Brain microvascular endothelial cell (primary cell): ENCODE results near the gene DNLZ.
"Not testable (repeated sequence)": the region's sequence is repeated elsewhere in the genome, so short reads cannot be mapped to it uniquely, and the experiment has no call there.

Experiments
- DNase-seq: peaks from one replicate; pipeline ENCODE4 v3.0.0-alpha.2; 2020
- H3K27ac ChIP-seq: fragments of 250-450 bp; sonication (Bioruptor Pico); 2 replicates; pipeline ENCODE4 v1.5.1; 2020; ENCODE audit warnings: mild to moderate bottlenecking, moderate library complexity
- H3K27me3 ChIP-seq: fragments of 250-450 bp; sonication (Bioruptor Pico); replicated peaks from 2 replicates; pipeline ENCODE4 v1.5.1; 2020; ENCODE audit warnings: mild to moderate bottlenecking
- H3K36me3 ChIP-seq: fragments of 250-450 bp; sonication (Bioruptor Pico); replicated peaks from 2 replicates; pipeline ENCODE4 v1.5.1; 2020; ENCODE audit warnings: mild to moderate bottlenecking
- H3K4me3 ChIP-seq: 2 replicates; pipeline ENCODE4 v1.5.1; 2011; ENCODE audit warnings: low read depth, mild to moderate bottlenecking, control low read depth, low read length, moderate library complexity
- CTCF ChIP-seq: IDR thresholded peaks from 2 replicates; pipeline ENCODE4 v1.5.1; 2011; ENCODE audit warnings: low read depth, mild to moderate bottlenecking, moderate library complexity, low read length, control low read depth, inconsistent platforms; ENCODE audit errors: missing control alignments
- in situ Hi-C: cut with HindIII; loops from 2 replicates; pipeline ENCODE4 v1.10.0; 2017; ENCODE audit warnings: low sequenced_read_pairs, low pct_ligation_motif_present

The DNLZ gene

GRCh38 chr9:136353088-136353487, 10.5 kb downstream of the DNLZ start:
- H3K27me3 ChIP-seq, result no peaks in the 10 kb centered on the region
- no peak overlapping the region for H3K4me3 ChIP-seq
- H3K36me3 ChIP-seq, result peaks cover 9% of the 10 kb centered on the region
- no peak for DNase-seq
- TF ChIP-seq CTCF, result no peak
- in situ Hi-C loops, result no loop called here
- no peak overlapping the region for H3K27ac ChIP-seq

- Histone ChIP-seq H3K27ac (no peak overlapping the region), H3K4me3 (no peak overlapping the region), H3K36me3 (peaks cover 6% of the 10 kb centered on the region), H3K27me3 (no peaks in the 10 kb centered on the region)
- DNase-seq, result no peak
- TF ChIP-seq CTCF, result no peak
- in situ Hi-C loops, result no loop called here
Measured at GRCh38 chr9:136352682-136353081, 10.9 kb downstream of the DNLZ start.

GRCh38 chr9:136351868-136352267, 11.7 kb downstream of the DNLZ start:
- H3K27ac ChIP-seq, DNase-seq, H3K36me3 ChIP-seq, in situ Hi-C loops, H3K27me3 ChIP-seq, H3K4me3 ChIP-seq: not testable (repeated sequence)

GRCh38 chr9:136351252-136351800, 12.2 kb downstream of the DNLZ start:
- in situ Hi-C loops, result no loop called here
- H3K27me3 ChIP-seq, result no peaks in the 10 kb centered on the region

GRCh38 chr9:136349546-136349945, 14.0 kb downstream of the DNLZ start:
- in situ Hi-C loops, result no loop called here

More at GRCh38 chr9:136351252-136351800, 12.2 kb downstream of the DNLZ start:
- no peak for TF ChIP-seq CTCF
- no peak overlapping the region for H3K4me3 ChIP-seq
- H3K36me3 ChIP-seq, result peaks cover 2% of the 10 kb centered on the region
- no peak overlapping the region for H3K27ac ChIP-seq
- DNase-seq, result no peak

GRCh38 chr9:136348691-136349090, 14.9 kb downstream of the DNLZ start:
- Histone ChIP-seq H3K36me3 (no peaks in the 10 kb centered on the region), H3K27ac (no peak overlapping the region), H3K27me3 (no peaks in the 10 kb centered on the region), H3K4me3 (no peak overlapping the region)
- DNase-seq, result no peak
- TF ChIP-seq CTCF, result no peak
- in situ Hi-C loops, result no loop called here

More at GRCh38 chr9:136349546-136349945, 14.0 kb downstream of the DNLZ start:
- Histone ChIP-seq H3K27ac (no peak overlapping the region), H3K4me3 (no peak overlapping the region), H3K27me3 (no peaks in the 10 kb centered on the region), H3K36me3 (no peaks in the 10 kb centered on the region)
- no peak for DNase-seq
- TF ChIP-seq CTCF, result no peak
